Measurements from ENCODE around the gene HOXB3.

Gene HOXB3

GRCh38 chr17:48612456-48612853 lies 22.4 kb upstream of the HOXB3 start:
- no peak for DNase-seq (ENCODE audit: low read depth, low spot score)

DNA sequence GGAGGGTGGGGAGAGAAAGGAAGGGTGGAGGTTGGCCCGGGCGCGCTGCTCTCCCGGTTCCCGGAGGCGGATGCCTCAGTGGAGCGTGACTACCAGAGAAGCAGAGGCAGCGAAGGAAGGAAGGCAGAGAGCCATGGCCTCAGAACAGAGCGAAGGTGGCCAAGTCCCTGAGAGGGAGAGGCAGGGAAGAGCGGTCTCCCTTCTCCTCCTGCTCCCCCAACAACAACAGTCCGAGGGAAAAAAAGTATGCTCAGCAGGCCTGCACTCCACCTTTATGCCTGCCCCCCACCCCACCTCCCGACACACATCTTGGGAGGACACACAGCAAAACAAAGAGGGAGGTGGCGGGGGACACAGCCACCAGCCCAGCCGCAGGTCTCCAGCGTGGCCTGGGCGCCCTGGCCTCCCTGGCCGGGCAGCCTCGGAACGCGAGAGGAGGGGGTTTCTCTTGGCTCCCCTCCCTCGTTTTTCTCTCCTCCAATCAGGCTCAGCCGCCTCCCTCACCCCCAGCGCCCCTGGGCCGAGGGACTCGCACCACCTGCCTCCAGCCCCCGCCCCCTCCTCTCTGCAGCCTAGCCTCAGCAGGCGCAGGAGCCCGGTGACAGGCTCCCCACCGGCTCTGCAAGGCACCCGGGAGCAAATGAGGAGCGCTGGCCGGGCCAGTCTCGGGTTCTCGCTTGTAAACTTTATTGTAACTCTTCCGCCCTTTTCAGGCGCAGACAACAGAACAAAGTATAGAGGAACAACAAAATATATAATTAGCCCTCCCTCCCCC lies 21.8 kb upstream of the HOXB3 start:
- no peak for DNase-seq (ENCODE audit: low read depth, low spot score)

DNA sequence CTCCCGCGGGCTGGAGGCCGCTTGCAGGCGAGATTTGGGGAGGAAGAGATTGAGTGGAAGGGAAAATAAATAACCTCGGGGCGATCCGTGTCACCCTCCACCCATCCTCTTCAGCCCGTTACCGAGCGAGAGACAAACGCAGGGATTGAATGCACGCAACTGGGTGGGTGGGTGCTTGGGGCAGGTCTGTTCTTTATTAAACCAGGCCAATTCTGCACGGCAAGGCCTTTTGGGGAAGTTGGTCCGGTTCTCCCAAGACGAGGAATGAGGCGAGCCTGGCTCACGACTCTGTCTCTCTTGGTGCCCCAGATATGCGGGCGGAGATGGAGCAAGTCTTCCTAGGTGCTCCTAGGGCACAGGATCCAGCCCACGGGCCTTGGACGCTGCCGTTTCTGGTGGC lies 21.2 kb upstream of the HOXB3 start:
- no peak for DNase-seq (ENCODE audit: low read depth, low spot score)

DNA sequence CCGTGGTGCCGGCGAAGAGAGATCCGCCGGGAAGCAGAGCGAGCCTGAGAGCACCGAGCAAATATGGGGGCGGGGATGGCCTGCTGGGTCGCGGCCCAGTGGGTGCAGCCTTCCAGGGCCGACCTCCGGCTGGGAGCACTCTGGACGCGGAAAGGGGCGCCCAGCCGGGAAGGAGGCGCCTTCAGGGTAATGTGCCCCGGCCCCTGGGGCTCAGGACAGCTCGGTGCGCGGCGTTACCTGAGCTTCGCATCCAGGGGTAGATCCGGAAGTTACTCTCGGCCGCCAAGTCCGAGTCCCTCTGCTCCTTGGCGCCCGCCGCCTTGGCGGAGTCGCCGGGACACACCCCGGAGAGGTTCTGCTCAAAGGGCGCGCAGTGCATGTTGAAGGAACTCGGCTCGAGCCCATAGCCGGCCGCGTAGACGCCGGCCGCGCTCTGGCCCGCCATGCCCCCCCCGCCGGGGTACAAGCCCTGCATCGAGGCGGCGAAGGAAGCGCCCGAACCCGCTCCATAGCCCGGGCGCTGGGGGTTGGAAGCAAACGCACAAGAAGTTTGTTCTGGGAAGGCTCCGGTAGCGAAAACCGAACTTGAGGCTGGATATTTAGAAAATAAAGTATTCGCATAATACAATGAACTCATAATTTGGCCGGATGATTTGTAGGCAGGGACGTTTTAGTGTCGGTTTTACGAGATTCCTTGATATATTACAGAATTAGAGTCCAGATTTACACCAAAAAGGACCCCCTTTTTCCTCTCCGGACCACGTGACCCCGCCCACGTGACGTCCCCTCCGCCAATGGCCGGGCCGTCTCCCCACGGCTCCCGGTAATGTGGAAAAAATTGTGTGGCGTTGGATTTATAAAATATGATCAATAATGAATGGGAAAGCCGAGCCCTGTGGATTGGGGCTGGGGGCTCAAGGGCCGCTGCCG lies 20.5 kb upstream of the HOXB3 start, which contains the start of gene HOXB7:
Gene HOXB7 (minus strand): TSS at position 736 of the 930 bp plus-strand sequence. CDS start 99 bp downstream, at position 637.
- DNase-seq (ENCODE audit: low read depth, low spot score): no peak

- no peak for DNase-seq (ENCODE audit: low read depth, low spot score)
Observed at GRCh38 chr17:48609759-48610281, 19.8 kb upstream of the HOXB3 start.

DNA sequence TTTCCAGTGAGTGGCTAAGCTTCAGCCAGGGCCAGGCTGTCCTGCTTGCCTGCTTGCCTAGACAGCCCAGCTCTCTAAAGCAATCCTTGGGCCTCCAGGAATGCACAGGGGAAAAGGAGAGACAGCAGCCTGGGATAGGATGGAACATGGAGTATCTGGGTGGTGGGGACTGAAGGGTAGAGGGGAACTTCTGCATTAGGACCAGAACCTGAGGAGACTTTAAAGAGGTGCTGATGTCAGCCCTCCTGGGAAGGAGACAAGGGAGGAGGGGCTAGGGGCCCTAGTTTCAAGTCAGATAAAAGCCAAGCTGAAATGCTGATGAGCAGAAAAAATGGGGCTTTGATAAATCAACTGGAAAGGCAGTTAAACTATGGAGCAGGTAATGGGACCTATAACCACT lies 19.0 kb upstream of the HOXB3 start:
- no peak for DNase-seq (ENCODE audit: low read depth, low spot score)

DNA sequence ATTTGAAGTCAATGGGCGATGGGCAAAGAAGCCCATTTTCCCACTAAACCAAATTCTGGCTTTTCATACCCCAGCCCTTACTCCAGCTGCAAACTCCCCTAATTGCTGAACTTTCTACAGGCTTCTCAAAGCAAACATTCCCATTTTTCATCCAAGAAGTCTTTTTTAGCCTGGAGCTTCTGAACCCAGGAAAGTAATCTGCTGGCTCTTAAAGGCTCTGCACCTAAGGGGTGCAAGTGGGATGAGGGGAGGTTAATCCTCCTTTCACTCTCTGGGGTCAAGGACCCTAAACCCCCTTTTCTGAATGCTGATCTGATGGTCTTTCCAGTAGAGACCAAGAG lies 18.4 kb upstream of the HOXB3 start:
- DNase-seq (ENCODE audit: low read depth, low spot score): no peak

DNA sequence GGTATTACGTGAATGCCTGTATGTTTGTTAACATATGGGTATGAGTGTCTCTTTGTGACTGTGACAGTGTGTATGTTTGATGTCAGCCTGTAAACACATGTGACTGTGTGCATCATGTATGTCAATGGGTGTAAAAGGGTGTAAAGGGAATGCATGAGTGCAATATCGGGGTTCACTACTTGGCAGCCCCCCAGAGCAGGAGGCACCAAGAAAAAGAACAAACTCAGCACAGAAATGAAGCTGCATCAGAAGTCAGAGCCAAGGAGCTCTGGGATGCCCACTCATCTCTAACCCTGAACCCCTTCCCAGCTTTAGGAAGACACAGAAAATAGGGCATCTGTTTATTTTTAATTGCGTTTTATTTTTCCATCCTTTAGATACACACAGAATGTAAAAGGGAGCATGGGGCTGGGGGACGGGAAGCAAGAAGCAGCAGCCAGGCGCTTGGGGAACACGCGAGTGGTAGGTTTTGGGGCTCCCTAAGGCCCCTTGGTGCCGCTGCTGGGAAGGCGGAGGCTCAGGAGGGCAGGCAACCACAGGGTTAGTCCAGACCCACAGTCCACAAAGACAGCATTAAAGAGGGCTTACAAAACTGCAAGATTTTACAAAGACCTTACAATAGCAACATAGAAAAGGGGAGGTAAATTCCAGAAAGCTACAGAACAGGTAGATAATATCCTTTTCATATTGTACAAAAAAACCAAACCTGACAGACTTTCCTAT lies 17.0 kb upstream of the HOXB3 start:
- no peak for DNase-seq (ENCODE audit: low read depth, low spot score)

- no peak for DNase-seq (ENCODE audit: low read depth, low spot score)
Observed at GRCh38 chr17:48605991-48606891, 16.2 kb upstream of the HOXB3 start.

DNA sequence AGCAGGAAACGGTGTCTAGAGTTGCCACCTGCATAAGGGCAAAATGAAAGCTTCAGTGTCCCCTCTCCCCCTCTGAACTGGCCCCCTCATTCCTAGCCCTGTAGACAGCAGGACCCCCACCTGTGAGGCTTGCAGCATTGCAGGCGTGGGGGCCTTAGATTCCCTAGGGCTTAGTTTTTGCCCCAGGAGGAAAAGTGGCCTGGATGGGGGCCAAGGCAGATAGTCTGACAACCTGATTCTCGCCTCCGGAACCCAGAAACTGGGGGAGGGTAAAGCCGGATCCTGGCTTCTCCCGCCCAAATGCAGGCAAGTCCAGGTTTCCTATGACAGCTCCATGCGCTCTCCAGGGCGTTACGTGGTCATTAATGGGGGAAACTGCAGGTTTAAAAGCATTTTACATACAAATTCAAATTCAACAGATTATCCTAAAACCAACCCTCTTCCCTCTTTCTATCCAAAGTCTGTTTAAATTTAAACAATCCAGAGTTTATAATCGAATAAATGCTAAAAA lies 15.4 kb upstream of the HOXB3 start:
- no peak for DNase-seq (ENCODE audit: low read depth, low spot score)

DNA sequence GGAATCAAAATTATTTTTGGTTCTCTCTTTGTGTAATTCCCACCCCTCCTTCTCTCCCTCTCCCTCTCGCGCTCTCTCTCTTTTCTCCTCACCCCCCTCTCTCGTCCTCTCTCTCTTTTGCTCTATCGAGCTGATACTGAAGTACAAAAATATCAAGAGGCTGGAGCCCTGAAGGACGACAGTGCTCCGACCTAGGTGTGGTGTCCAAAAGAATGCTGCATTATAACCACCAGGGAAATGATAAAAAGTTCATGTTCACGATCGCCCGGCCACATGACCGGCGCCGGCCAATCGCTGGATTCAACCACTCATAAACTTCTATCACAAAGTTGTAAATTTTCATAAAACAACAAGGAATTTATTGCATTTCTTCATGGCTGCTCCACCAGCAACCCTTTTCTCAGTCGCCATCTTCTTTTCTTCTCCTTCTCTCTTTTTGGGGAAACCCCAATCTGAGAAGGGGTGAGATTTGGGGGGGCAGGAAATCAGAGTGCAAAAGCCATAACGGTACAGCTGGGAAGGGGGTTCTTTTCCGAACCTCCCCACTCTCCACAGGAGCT lies 14.8 kb upstream of the HOXB3 start, which contains the start of gene HOXB6:
Gene HOXB6 (minus strand): TSS at position 217 of the 560 bp plus-strand sequence. CDS start 6,836 bp downstream, outside the sequence.
- DNase-seq (ENCODE audit: low read depth, low spot score): no peak

- DNase-seq (ENCODE audit: low read depth, low spot score): no peak
Observed at GRCh38 chr17:48603959-48604769, 14.1 kb upstream of the HOXB3 start.

- DNase-seq (ENCODE audit: low read depth, low spot score): no peak
Observed at GRCh38 chr17:48601539-48602425, 11.7 kb upstream of the HOXB3 start.

DNA sequence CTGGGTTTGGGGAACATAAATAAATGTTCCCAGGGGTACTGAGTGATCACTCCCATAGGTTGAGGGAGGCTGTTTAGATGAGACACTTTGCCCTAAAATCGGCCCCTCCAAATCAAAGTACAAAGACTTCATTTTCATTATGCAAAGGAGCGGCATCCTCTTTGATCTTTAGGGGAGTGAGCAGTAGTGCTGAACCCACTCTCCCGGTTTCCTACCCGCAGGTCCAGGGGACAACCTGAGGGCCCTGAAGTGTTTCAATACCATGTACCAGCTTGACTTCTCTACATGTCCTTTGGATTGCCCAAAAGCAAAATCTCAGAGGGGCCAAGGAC lies 11.1 kb upstream of the HOXB3 start:
- no peak for DNase-seq (ENCODE audit: low read depth, low spot score)

GRCh38 chr17:48600244-48601098 lies 10.4 kb upstream of the HOXB3 start:
- DNase-seq (ENCODE audit: low read depth, low spot score): no peak

DNA sequence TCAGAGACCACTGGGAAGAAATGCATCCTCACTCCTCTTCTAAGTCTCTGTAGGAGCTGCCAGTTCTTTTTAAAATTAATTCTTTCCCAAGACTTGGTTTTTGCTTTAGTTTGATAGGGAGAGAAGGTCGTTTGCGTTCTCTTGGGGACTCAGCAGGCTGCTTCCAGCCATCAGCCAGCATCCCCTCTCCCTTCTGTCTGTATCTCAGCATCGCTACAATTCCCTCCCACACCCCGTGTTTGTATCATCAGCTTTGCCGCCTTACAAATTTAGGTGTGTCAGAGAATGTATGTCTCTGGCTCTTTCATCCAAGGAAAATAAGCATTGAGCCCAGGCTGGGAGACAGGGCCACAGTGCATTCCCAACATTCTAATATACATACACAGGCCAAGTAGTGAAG lies 9.3 kb upstream of the HOXB3 start:
- no peak for DNase-seq (ENCODE audit: low read depth, low spot score)

DNA sequence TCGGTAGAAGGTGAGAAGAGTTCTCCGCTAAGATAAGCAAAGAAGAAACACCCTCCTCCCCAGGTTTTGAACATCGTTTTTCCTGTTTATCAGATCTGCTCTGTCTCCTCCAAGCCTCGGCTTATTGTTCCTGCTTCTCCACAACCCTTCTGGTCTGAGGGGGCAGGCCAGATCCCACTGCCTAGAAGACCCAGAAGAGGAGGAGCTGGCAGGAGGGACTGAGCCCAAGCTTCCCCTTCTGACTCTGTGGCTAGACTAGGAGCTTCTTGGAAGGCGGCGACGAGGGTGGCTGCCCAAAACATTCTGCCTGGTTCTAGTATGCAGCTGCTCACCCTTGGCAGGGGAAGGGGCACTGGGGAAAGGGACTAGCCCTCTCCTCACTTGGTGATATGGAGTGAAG lies 8.7 kb upstream of the HOXB3 start:
- DNase-seq (ENCODE audit: low read depth, low spot score): no peak
